GM21717 (cell line): ENCODE results near the gene LAMA3.

Experiments
- ATAC-seq: cut with Tn5 transposase; IDR thresholded peaks from one replicate; pipeline ENCODE4 v1.9.1; 2021; ENCODE audit warnings: mild to moderate bottlenecking, moderate library complexity; ENCODE audit not compliant: unreplicated experiment

LAMA3 gene, protein sequence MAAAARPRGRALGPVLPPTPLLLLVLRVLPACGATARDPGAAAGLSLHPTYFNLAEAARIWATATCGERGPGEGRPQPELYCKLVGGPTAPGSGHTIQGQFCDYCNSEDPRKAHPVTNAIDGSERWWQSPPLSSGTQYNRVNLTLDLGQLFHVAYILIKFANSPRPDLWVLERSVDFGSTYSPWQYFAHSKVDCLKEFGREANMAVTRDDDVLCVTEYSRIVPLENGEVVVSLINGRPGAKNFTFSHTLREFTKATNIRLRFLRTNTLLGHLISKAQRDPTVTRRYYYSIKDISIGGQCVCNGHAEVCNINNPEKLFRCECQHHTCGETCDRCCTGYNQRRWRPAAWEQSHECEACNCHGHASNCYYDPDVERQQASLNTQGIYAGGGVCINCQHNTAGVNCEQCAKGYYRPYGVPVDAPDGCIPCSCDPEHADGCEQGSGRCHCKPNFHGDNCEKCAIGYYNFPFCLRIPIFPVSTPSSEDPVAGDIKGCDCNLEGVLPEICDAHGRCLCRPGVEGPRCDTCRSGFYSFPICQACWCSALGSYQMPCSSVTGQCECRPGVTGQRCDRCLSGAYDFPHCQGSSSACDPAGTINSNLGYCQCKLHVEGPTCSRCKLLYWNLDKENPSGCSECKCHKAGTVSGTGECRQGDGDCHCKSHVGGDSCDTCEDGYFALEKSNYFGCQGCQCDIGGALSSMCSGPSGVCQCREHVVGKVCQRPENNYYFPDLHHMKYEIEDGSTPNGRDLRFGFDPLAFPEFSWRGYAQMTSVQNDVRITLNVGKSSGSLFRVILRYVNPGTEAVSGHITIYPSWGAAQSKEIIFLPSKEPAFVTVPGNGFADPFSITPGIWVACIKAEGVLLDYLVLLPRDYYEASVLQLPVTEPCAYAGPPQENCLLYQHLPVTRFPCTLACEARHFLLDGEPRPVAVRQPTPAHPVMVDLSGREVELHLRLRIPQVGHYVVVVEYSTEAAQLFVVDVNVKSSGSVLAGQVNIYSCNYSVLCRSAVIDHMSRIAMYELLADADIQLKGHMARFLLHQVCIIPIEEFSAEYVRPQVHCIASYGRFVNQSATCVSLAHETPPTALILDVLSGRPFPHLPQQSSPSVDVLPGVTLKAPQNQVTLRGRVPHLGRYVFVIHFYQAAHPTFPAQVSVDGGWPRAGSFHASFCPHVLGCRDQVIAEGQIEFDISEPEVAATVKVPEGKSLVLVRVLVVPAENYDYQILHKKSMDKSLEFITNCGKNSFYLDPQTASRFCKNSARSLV (N-terminal part only)

DNA sequence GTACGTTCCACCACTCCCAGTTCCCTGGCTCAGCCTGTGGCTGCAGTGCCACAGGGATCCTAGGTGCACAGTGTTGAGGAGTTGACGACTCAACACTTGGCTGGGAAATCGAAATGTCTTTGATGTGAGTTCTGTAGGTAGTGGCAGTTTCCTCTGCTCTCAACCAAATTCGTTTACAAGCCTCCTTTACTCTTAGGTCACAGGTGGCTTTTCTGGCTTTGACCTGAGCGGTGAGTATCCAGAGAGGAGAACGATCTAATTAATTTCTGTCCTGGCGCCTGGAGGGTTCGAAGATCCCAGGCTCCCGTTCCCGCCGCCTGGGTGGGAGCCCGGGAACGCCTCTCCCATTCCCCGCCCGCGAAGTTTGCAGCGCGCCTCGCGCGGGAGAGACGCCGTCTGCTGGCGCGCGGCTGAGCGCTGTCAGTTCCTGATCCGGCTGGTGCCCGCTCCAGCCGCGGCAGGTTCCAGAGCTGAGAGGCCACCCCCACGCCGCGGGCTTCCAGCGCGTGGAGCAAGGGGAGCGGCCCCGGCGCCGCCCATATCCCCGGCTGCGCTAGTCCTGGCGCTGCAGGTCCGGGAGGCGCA is at the start of gene LAMA3:
Gene LAMA3 (plus strand): TSS at position 423 of the 585 bp plus-strand sequence. CDS start 231 bp downstream, outside the sequence.
- no peak for ATAC-seq

DNA sequence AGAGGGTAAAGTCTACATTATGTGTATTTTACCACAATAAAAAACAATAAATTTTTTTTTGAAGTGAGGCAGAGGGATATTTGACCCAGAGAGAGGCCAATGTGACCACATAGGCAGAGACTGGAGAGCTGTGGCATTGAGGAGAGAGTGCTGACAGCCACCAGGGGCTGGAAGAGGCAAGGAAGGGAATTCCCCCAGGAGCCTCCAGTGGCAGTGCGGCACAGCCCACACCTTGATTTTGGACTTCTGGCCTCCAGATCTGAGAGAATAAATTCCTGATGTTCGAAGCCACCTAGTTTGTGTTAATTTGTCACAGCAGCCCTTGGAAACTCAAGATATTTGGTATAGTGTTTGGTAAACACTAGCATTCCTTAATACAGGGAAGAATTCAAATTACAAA is 49.2 kb upstream of the LAMA3 start:
- no peak for ATAC-seq

DNA sequence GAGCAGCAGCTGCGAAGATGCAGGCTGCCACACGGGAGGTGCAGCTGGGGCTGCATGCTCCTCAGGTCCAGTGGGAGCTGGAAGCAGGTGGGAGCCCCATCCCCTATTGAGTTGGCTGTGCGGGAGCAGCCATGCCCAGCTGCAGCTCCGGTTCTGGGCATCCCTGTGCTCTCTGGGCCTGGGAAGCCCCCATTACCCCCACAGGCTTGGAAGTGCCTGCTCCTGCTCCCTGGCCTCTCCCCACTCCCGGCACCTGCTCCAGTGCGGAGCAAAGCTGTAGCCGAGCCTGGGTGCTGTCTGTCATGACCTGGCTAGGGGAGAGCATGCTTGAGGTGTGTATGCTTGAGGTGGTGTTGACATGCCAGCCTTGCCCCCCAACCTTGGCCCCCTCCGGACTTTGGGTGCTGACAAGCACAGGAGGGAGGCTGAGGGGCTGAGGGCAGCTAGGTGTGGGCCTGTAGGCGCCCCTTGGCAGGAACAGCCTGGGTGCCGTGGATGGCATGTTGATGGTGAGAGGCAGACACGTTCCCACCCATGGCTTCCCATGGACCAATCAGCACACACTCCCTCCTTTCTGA is 48.0 kb upstream of the LAMA3 start:
- no peak for ATAC-seq

DNA sequence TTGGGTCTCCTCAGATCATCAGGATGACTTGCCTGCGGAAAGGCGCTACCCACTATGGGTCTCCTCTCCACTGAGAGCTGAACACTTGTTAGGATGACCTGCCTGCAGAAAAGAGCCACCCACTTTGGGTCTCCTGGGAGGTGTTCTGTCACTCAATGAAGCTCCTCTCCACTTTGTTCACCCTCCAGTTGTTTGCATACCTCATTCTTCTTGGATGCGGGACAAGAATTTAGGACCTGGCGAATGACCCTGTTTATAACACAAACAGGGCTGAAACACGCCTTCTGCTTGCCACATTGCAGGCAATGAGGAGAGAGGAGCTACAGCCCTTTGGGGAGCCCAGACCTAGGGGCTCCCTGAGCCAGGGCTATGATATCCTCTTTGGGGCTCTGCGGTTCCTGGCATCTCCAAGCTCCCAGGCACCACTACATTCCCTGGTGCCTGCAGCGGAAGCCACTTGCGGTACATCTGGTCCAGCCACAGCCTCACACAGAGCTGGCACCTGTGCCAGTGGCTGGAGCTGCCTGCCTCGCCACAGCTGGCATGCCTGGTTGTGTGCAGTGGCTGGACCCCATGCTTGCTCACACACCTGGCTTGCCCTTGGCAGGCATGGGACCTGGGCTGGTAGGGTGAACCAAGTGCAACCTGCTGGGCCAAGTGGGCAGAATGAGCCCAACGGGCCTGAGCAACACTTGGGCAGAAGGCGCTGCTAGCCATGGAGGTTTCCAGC is 47.2 kb upstream of the LAMA3 start:
- no peak for ATAC-seq

DNA sequence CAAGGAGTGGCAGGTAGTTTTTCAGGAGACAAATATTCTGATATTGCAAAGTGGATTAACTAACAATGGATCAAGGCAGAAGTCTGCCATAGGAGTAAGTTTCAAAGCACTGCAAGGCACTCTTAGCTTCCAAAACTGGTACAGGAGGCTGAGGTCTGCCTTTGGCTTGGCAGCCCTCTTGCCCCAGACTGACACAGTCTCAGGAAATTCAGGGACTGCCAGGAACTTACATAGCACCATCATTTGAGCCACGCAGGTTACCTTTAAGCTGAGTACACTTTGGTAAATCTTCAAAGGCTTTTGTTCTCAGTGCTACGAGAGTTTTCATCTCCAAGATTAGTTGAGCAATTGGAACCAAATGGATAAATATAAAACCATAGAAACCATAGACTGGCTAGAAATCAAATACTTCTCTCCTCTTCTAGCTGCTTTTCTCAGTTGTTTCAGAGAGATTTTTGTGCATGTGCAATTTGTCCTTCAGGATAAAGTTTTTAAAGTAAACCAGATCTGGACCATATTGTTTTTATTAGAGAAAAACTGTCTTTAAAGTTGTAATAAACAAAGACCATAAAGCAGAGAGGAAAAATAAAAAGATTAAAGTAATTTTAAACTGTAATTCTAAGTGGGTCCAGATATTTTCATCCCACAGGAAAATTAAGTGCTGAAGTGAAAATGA is 45.3 kb upstream of the LAMA3 start:
- no peak for ATAC-seq

DNA sequence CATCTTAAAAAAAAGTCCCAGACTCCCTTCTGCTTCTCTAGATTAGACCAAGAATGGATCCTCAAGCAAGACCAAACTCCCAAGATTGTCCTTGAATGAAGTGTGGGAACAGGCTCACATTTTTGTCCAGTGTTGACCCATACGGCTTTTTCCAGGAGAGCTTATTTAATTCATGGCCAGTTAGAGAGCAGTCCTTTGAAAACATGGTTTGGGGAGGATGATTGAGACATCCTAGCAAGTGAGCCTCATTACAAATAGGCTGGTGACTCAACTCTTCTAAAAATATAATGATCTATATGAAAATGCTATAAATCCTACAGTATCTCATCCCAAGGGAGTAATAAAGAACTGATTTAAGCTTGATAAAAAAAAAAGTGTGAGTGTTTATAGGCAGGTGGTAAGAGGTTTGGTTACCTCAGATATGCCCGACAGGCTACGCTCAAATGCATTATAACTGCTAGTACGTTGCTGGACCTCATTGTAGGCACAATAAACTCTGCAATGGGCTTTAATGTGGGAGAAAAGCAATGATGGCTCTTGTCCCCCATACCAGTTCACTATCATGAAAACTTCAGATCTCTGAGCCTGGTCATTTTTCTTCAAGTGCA is 43.6 kb upstream of the LAMA3 start:
- no peak for ATAC-seq

DNA sequence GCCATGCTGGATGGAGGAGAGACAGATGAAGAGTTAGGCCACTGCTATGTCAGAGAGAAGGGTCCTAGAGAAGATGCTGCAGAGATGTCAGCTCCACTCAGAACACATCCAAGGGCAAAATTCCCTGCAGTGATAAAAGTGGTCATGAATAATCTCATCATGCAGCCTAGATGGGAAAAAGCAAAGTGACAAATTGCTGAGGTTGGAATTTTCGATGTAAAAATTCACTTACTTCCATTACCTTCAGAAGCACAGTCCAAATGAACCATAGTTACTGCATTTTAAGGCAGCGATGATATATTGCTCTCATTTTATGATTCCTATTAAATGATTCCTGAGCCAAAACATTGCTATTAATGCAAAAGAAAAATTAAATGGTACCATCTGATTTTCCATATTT is 43.0 kb upstream of the LAMA3 start:
- ATAC-seq, result no peak

DNA sequence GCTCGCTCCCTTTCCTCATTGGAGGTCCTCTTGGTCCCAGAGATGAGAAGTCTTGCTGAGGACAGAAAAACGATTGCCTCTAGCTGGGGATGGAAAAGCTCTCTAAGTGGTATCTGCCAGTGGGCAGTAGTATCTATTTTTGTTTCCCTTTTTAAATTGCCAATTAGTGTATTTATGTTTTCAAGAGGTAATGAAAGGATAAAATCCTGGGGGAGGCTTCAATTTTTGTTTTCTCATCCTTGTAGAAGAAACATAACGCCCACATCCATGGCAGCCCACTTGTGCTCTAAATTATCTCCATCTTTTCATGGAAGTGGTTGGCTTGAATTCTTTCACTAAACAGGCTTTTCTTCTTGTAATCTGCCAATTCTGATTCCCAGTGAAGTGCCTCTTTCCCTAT is 40.8 kb upstream of the LAMA3 start:
- no peak for ATAC-seq

DNA sequence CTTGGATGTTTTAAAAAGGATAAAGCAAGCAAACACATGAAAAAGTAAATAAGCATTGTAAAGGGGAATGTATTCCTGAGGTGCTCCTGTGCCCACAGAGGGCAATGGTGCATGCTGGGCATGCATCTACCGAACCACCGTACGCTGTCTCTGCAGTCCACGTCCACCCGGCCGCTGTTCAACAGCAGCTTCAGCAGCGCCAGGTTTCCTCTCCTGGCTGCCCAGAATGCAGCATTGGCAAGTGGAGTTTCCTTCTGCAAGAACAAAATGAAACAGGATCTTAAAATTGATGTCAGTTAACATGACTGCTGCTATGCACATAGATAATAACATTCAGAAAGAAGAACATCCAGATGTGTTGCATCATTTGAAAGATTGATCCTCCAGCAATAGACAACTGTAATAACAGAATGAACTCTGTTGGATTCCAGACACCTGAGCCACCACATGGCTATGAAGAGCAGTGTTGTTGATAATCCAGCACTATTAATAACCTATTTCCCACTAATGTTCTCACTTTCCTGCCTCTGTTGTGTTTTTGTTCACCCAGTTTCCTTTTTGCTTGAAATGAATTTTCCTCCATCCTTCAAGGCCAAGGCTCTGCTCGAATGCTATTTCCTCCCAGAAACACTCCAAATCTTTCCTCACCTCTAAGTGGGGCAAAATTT is 40.2 kb upstream of the LAMA3 start:
- no peak for ATAC-seq

DNA sequence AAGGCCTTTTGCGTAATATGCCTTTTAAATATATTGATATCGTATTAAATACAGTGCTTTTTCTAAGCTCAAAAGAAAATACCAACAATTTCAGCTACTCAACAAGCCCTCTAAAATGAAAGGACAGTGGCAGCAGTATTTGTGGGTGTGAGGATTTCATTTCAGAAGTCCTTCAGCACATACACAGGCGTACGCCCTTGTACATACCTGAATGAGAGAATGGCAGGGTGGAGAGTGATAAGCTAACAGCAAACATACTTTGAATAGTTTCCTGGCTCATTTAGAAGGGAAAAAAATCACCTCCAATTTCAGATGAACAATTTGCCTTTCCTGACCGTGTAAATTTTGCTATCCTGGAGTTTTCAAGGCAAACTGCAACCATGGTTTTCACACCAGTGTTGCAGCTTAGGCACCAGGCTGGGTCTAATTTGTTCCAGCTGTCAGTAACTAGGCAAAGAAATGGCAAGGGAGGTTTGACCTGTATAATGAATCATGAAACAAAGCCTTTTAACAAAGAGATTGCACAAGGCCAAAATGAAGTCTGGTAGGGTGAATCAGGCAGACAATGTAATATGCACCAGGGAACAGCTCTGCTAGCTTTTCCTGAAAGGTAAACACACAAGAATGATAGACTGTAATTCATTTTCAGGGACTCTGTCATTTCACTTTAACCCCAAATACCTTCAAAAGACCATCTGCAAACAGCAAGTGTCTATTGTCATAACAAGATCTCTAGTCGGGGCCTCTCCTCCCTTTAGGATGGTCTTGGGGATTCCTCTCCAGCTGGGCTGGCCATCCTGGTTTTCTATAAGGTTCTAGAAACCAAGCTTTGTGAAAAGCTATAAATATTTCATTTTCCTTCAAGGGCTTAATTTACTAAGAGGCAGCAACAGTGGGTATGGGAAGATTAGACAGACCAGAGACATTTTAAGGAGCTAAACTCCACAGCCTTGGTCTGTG is 38.0 kb upstream of the LAMA3 start:
- no peak for ATAC-seq

DNA sequence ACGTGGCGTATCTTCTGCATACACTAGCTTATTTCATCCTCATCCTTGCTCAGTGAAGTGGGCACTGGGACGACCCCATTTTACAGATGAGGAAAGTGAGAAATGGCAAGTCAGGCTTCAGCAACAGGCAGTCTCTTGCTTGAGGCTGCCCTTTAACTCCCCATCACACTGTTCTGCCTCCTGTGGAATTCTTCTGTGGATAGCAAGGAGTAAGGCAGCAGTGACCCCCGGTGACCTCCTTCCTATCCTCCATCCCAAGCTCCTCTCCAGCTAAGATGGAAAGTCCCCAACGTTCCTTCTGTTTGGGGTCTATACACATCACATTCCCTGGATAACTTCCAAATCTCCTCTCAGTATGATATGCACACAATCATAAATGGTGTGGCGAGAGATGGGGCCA is 37.0 kb upstream of the LAMA3 start:
- no peak for ATAC-seq

DNA sequence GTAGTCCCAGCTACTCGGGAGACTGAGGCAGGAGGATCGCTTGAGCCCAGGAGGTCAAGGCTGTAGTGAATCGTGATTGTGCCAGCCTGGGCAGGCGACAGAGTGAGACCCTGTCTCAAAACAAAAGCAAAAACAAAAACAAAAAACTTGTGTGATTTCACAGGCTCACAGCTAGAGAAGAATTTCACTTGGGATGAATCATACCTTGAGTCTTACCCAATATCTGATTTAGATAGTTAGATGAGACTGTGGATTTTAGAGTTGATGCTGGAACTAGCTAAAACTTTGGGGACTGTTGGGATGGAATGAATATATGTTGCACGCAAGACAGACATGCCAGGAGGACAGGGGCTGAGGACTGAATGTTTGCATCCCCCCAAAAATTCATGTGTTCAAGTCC is 31.0 kb upstream of the LAMA3 start:
- no peak for ATAC-seq

DNA sequence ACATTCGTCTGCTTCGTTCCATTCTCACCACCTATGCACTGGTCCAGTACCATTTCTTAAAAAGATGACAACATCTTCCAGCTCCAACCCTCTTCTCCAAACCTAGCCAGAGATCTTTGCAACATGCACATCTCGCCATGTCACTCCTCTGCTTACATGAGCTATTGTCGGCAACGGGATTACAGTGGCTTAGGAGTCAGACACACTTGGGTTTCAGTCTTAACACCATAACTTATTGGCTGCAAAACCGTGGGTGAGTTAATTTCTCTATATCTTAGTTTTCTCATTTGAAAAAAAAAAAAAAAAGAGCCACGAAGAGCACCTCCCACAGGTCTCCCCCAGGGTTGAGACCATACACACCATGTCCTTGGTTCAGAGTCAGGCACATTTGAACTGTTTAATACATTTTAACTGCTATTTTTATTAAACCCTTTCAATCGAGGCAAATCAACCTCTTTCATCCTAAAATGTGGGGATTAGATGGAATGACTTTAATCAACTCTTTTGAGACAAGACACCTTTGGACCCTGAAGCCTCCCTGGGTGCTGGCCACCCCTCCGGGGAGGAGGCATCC is 27.4 kb upstream of the LAMA3 start:
- no peak for ATAC-seq

DNA sequence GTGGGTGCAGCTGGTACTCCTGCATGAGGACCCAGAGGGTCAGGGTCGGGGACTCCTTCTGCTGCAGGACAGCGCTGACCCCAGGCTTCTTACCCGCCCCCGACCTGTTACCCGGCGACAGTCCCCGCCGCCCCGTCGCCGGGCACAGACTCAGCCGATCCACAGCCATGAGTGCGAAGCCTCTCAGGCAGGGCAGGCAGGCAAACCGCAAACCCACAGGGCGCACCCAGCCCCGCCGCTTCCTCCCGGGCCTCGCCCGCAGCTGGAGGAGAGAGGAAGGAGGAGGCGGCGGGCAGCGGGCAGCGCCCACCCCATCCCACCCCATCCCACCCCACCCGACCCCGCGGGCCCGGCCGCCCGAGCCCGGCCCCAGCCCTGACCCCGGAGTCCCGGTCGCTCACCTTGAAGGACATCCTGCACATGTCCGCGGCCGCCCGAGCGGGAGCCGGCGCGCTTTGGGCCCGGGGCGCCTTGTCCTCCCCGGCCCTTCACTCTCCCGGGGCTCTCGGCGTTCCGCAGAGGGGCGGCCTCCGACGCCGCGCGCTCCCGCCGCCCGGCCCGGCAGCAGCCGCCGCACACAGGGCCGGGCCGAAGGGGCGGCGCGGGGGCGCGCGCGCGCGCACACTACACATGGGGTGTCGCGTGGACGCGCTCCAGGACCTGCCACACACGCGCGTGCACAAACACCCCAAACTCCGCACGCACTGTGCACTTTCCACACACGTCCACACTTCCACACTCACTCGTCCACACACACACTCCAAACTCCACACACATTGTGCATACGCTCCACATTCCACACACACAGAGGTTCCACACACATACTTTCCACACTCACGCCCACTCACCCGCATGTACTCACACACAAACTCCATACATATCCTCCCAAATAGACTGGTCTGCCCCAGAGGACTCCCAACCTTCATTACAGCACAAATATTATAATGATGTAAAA is 26.7 kb upstream of the LAMA3 start, which contains the start of gene ANKRD29:
Gene ANKRD29 (minus strand): TSS at position 603 of the 955 bp plus-strand sequence. CDS start 181 bp downstream, at position 422.
- no peak for ATAC-seq

DNA sequence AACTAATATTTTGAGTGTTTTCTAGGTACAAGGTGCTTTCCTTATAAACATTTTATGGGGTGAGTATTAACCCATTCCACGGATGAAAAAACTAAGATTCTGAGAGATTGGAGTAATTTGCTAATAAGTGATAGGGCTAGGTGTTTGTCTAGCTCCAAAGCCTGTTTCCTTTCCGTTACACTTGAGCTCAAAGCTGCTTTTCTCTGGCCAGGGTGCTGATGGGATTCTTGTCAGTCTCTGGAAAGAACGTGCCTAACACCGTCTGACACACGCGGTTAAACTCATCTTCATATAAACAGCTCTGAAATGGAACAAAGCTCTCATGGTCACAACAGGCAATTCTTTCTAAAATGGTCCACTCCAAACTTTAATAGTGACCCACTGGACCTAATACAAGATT is 24.6 kb upstream of the LAMA3 start:
- no peak for ATAC-seq

DNA sequence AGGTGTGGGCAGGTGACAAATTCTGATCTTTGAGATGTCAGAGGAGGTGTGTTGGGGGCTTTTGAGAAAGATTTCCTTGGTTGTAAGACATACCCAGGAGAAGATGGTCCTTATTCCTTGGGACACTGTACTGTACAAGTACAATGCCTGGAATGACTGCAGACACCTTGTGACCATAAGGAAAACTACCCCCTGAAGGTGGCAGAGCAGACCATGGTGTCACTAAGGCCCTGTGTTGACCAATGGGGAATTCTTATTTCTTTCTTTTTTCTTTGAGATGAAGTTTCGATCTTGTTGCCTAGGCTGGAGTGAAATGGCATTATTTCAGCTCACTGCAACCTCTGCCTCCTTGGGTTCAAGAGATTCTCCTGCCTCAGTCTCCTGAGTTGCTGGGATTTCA is 22.1 kb upstream of the LAMA3 start:
- no peak for ATAC-seq
